Measurements from ENCODE around the gene MED26.

GRCh38 chr19:16668176-16668575 lies 40.2 kb upstream of the MED26 start:
- no peak for TF ChIP-seq EZH2 (IDR thresholded peaks at IDR 0.05)
- no peak for TF ChIP-seq POLR2AphosphoS5 (IDR thresholded peaks at IDR 0.05; ENCODE audit: borderline replicate concordance, low read depth, low read length)
- no peak for TF ChIP-seq FOXP2 (optimal IDR thresholded peaks at IDR 0.05; ENCODE audit: control extremely low read depth, extremely low read length, insufficient read depth)

All from SK-N-MC (cell line).